Rectal smooth muscle tissue (tissue), 1 donor: ENCODE data around the gene CCN2.
A peak's percentile ranks its signal among the peaks of the same experiment; 100 is the strongest.

ENCODE experiments used
- H3K27ac ChIP-seq: one replicate; pipeline ENCODE4 v1.7.0; 2013; ENCODE audit warnings: low read depth, low read length, inconsistent platforms
- H3K27me3 ChIP-seq: one replicate; pipeline ENCODE4 v1.7.0; 2013; ENCODE audit warnings: low read length; ENCODE audit not compliant: control insufficient read depth, insufficient read depth
- H3K36me3 ChIP-seq: one replicate; pipeline ENCODE4 v1.7.0; 2013; ENCODE audit warnings: low read length; ENCODE audit not compliant: control insufficient read depth, insufficient read depth
- H3K4me1 ChIP-seq: one replicate; pipeline ENCODE4 v1.7.0; 2013; ENCODE audit warnings: low read length; ENCODE audit not compliant: control insufficient read depth, insufficient read depth
- H3K4me3 ChIP-seq: one replicate; pipeline ENCODE4 v1.7.0; 2013; ENCODE audit warnings: low read length
- H3K9ac ChIP-seq: one replicate; pipeline ENCODE4 v1.7.0; 2013; ENCODE audit warnings: low read length

CCN2 gene

DNA sequence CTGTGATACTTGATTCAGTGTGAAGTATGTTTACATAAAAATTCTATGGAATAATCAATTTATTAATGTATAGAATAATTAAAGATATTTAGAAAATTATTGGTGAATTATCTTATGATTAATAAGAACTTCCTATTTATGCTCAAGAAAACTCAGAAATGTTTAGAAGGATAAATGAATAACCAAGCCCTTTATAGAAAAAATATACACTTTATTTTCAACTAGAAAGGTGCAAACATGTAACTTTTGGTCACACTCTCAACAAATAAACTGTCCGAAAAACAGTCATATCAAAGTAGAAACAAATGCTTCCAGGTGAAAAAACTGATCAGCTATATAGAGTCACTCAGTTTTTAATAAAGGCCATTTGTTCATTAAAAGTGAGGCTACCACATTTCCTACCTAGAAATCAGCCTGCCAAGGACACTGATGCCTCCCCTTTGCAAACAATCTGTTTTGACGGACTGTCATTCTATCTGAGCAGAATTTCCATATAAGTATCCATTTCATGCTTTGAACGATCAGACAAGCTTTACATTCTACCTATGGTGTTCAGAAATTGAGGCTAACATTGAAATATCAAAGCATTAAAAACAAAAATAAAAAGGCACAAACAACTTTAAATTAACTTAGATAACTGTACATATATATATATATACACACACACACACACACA is 3.0 kb downstream of the CCN2 start:
- Histone ChIP-seq H3K27ac (peak overlapping the region; percentile 81), H3K4me3 (peak overlapping the region; percentile 51), H3K27me3 (no peaks in the 10 kb centered on the region), H3K4me1 (peaks cover 7% of the 10 kb centered on the region), H3K9ac (no peak overlapping the region), H3K36me3 (no peaks in the 10 kb centered on the region)

DNA sequence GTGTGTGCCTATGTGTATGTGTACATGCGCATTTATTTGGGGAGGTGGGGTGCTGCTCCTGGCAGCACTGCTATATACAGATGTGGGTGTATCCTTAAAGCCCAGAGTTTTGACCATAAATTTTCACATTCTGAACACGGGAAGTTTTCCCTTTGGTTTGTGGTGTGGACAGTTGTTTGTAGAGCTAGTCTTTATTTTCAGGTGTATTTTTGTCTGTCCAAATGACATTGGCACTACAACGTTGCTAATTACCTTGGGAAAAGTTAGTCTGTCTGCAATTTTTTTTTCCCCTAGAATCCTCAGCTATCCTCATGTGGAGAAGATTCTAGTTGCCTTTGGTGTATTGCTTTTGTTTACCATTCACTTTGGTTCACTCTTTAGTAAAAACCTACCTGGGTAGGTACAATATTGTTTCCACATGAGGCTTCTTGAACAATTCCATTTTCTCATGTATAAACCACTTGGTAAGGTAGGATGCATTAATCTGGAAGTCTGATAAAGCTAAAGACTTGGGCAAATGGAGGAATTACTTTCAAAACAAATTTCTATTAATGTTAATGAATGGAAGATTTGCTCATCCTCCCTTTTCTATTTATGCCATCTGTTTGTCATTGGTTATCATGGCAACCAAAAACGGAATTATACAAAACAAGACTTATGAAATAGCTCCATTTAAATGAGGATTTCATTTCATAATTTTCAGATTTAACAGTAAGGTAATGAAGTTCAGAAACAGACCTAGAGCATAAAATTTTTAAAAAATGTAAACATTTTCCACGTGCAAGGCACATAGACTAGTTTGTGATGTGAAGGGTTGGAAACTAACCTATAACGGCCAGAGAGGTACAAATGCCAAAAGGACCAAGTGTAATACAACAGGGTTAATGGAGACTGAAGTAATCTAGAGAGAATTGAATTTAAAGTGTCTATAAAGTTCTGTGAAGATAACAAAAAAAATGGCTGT is 3.9 kb downstream of the CCN2 start:
- Histone ChIP-seq H3K4me1 (peaks cover 7% of the 10 kb centered on the region), H3K4me3 (no peak overlapping the region), H3K36me3 (no peaks in the 10 kb centered on the region), H3K9ac (no peak overlapping the region), H3K27me3 (no peaks in the 10 kb centered on the region), H3K27ac (peak overlapping the region; percentile 57)

DNA sequence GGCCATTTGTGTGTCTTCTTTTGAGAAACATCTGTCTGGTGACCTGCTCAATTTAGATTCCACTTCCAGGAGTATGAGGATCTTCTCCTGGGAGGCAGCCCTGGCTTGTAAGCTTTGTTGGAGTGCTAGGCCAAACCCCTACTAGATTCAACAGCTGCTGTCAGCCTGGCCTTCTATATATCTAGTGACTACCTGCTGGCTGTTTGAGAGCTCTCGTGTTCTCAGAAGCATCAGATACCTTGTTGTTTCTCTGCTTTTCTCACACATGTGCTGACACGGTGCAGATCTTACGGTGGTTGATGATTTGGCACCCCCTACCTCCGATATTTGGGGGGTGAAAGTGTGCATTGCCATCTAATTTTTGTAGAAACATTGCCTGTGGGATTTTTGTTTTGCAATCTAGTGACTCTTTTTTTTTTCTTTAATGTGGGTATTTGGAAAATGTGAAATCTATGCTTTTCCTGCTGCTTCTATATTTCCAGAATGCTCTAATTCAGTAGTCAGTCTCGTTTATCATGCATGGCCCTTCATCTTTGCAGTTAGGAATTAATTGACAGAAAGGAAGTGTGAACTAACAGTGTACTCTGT is 4.7 kb downstream of the CCN2 start:
- Histone ChIP-seq H3K9ac (no peak overlapping the region), H3K4me3 (no peak overlapping the region), H3K27me3 (no peaks in the 10 kb centered on the region), H3K27ac (no peak overlapping the region), H3K36me3 (no peaks in the 10 kb centered on the region), H3K4me1 (peaks cover 5% of the 10 kb centered on the region)

GRCh38 chr6:131945971-131946370 is 5.2 kb downstream of the CCN2 start:
- no peak overlapping the region for H3K4me3 ChIP-seq
- no peaks in the 10 kb centered on the region for H3K36me3 ChIP-seq
- H3K27ac ChIP-seq = no peak overlapping the region
- H3K4me1 ChIP-seq = peaks cover 5% of the 10 kb centered on the region
- H3K9ac ChIP-seq = no peak overlapping the region
- H3K27me3 ChIP-seq = no peaks in the 10 kb centered on the region

DNA sequence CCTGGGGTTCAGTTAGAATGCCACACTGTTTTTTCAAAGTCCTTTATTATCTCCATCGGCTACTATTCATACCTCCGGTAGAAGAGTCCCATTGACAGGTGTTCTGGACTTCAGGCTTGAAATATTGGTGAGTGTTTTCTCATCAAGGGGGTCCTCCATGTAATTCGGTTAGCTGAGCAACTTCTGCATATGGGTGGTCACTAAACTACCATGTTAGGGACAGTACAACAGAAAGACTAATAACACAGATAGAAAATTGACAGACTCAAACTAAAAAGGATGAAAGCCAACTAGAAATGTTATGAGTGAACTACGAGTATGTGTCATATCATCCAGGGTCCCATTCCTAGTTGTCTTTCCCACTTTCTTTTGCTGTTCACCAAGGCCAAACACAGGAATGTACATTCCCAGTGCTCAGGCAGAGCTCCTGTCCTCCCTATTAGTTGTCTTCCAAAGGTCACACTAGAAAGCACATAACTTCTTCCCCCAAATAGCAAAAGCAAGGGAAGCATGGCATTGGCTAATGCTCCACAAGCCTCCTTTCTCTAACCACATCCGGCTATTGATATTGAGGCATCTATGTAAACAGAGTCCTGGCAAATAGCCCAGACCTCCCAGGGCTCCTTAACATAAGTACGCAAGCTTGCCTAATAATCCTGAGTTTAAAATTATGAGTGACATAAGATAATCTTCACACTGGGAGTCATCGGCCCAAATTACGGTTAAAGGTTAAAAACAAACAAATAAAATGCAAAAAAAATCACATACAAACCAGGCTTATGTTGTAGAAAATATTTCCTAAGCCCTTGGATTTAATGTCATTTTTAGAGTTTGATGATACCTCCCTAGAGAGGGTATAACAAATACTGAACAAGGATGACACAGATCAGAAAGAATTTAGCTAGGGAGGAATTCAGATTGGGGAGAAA is 13.2 kb downstream of the CCN2 start:
- H3K36me3 ChIP-seq = no peaks in the 10 kb centered on the region
- H3K4me3 ChIP-seq = no peak overlapping the region
- no peaks in the 10 kb centered on the region for H3K4me1 ChIP-seq
- H3K9ac ChIP-seq = no peak overlapping the region
- H3K27me3 ChIP-seq = no peaks in the 10 kb centered on the region
- no peak overlapping the region for H3K27ac ChIP-seq

DNA sequence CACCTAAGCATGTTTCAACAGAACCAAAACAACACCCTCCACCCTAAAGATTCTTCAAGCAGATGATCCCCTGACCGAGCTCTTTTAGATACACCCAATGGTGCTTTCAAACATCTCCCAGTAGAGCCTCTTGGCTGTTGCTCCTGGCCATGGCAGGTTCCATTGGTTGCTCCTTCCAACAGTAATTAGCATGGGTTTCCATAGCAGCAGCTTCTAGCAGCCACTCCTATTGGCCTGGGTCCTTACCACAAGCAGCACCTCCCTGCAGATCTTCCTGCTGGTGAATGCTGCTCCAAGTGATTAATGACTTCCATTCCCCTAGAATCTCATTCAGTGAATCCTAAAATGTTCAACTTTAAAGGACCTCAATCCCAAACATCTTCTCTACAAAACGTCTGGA is 13.9 kb downstream of the CCN2 start:
- Histone ChIP-seq H3K27me3 (no peaks in the 10 kb centered on the region), H3K4me3 (no peak overlapping the region), H3K27ac (no peak overlapping the region)

GRCh38 chr6:131936156-131936555 is 15.0 kb downstream of the CCN2 start:
- H3K36me3 ChIP-seq = no peaks in the 10 kb centered on the region
- no peak overlapping the region for H3K4me3 ChIP-seq
- H3K27me3 ChIP-seq = no peaks in the 10 kb centered on the region
- H3K27ac ChIP-seq = no peak overlapping the region
- H3K9ac ChIP-seq = no peak overlapping the region
- H3K4me1 ChIP-seq = no peaks in the 10 kb centered on the region

More for the DNA sequence above, 13.9 kb downstream of the CCN2 start:
- no peak overlapping the region for H3K9ac ChIP-seq
- no peaks in the 10 kb centered on the region for H3K4me1 ChIP-seq
- H3K36me3 ChIP-seq = no peaks in the 10 kb centered on the region

GRCh38 chr6:131931063-131931750 is 20.0 kb downstream of the CCN2 start:
- Histone ChIP-seq H3K4me1 (no peaks in the 10 kb centered on the region), H3K36me3 (no peaks in the 10 kb centered on the region), H3K4me3 (no peak overlapping the region), H3K27me3 (no peaks in the 10 kb centered on the region), H3K27ac (no peak overlapping the region), H3K9ac (no peak overlapping the region)

GRCh38 chr6:131929976-131930375 is 21.2 kb downstream of the CCN2 start:
- H3K36me3 ChIP-seq = no peaks in the 10 kb centered on the region
- H3K4me1 ChIP-seq = no peaks in the 10 kb centered on the region
- H3K27ac ChIP-seq = no peak overlapping the region
- no peak overlapping the region for H3K4me3 ChIP-seq
- no peaks in the 10 kb centered on the region for H3K27me3 ChIP-seq
- no peak overlapping the region for H3K9ac ChIP-seq

- Histone ChIP-seq H3K4me3 (no peak overlapping the region), H3K27ac (no peak overlapping the region), H3K27me3 (no peaks in the 10 kb centered on the region), H3K4me1 (no peaks in the 10 kb centered on the region), H3K9ac (no peak overlapping the region), H3K36me3 (no peaks in the 10 kb centered on the region)
Observed at GRCh38 chr6:131929264-131929663, 21.9 kb downstream of the CCN2 start.

DNA sequence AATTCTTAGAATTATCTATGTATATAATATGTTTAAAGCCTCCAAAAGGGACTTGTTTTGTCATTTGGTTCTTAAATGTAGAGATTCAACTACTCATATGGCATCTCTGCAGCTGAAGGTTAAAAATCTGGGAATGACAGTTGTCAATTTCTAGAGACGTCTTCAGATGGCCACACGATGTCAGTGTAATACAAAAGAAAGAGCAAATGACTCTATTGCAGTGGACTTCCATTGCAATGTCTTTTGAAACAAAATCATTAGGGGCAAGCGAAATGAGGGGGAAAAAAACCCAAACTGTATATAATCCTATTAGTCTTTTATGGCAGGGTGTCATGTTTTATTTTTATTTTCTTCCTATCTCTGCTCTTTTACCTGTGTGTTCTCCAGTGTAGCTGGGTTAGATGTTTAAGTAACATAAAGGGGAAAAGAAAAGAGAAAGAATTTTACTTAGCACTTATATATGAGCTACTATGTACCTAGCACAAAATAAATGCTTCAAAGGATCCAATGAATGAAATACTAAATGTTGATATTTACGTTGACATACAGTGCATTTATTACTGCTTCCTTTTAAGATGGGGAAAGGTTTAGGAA is 26.2 kb downstream of the CCN2 start:
- H3K27me3 ChIP-seq = no peaks in the 10 kb centered on the region
- no peaks in the 10 kb centered on the region for H3K4me1 ChIP-seq
- H3K4me3 ChIP-seq = no peak overlapping the region
- H3K9ac ChIP-seq = no peak overlapping the region
- H3K27ac ChIP-seq = no peak overlapping the region
- H3K36me3 ChIP-seq = no peaks in the 10 kb centered on the region
